Epidermal melanocyte (primary cell): ENCODE results near the gene PRICKLE2.

Source experiments
- DNase-seq: peaks from one replicate; pipeline ENCODE4 v3.0.0; 2011; ENCODE audit warnings: low spot score; ENCODE audit not compliant: insufficient read length

PRICKLE2 gene

DNA sequence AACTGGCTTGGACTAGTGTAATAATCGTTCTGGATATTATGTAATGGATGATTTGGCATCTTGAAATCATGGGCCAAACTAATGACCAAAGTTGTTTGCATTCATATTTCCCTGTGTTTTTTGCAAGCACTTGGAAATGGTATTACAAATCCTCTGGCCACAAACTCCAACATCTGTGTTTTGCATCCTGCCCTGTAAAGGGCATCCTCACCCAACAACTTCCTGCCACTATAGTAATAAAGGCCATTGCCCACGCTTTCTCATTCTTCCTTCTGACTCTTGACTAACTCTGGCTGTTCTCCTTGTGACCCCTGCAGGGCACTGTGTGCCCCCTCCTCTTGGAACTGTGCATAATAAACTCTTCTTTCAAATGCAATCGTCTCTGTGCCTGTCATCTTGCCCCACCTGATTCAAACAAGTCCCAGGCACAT lies 176.6 kb downstream of the PRICKLE2 start:
- no peak for DNase-seq

DNA sequence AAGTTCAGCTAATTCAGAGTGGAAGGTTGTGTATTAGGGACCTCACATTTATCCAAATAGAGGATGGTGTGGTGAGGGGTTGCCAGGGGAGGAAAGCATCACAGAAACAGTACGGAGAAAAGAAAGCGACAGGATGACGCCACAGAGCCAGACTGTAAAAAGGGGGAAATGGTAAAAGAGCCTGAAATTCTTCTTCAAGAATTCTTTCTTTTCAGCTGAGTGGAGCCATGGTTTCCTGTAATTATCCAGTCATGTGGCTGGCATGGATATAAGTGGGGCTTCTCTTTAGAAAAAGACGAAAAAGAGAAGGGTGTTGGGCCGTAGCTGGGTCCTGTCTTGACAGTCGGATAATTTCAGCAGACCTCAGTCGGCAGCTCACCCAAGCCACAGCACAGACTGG lies 177.5 kb downstream of the PRICKLE2 start:
- DNase-seq: no peak

DNA sequence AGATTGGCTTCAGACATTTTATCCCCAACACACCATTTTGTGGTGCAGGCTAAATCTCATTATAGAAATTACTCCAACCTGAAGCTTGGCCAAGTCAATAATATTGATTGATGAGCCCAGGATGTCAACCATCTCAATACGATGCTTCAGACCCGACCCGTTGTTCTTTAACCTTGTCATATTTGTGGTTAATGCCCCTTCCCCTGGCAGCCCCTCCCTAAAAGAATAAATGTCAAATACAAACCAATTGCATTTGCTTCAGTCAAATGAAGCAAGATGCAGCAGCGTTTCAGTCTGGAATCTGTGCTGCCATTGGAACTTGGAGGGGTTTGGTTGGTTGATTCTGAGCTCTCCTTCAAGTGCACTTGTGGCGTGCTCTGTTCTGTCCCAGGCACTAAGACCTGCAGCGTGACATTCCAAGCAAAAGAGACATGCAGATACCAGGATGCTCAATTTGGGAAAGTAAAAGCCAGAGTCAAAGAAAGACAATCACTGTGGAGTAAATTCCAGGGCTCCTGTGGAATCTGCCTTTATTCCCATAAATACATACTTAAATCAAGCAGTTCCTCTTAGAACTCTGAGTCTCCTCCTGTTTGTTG lies 178.2 kb downstream of the PRICKLE2 start:
- no peak for DNase-seq

DNA sequence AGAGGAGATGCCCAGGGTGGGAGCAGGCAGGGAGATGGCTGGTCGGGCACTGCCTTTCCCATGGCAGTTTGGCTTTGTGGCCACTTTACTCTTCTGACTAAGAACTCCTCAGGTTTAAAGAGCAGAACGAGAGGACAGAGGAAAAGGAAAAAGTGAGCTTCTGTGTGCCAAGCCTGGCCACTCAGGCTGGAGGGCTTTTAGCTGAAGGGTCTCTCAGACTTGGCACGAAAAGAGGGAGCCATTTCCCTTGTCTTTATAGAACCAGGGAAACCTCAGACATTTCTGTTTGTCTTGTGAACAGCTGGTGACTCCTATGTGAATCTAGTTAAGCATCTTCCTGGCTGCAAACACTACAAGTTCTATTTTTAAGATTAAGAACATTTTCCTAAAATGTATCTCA lies 178.7 kb downstream of the PRICKLE2 start:
- DNase-seq: no peak

DNA sequence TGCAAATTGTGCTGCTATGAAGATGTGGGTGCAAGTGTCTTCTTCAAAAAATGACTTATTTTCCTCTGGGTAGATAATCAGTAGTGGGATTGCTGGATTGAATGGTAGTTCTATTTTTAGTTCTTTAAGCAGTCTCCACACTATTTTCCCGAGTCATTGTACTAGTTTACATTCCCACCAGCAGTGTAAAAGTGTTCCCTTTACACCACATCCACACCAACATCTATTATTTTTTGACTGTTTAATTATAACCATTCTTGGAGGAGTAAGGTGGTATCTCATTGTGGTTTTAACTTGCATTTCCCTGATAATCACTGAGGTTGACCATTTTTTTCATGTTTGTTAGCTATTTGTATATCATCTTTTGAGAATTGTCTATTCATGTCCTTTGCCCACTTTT lies 182.3 kb downstream of the PRICKLE2 start:
- no peak for DNase-seq
